T-helper 1 cell treated with Interleukin-12 subunit alpha and Interleukin-12 subunit beta and Interleukin-4 antibody, amounts not matched to agents 30 μg/mL and 1 μg/mL, for 36 hours (primary cell): ENCODE results near the gene CXCL1.

ENCODE experiments used
- H3K27ac Mint-ChIP-seq: one replicate; pipeline ENCODE4 v1.8.0; 2021; ENCODE audit warnings: mild to moderate bottlenecking, mixed read lengths
- H3K27me3 Mint-ChIP-seq: one replicate; pipeline ENCODE4 v1.8.0; 2021; ENCODE audit warnings: low read depth, mixed read lengths
- H3K36me3 Mint-ChIP-seq: one replicate; pipeline ENCODE4 v1.8.0; 2021; ENCODE audit warnings: low read depth, mixed read lengths
- H3K4me1 Mint-ChIP-seq: one replicate; pipeline ENCODE4 v1.8.0; 2021; ENCODE audit warnings: low read depth, mixed read lengths
- H3K4me3 Mint-ChIP-seq: one replicate; pipeline ENCODE4 v1.8.0; 2021; ENCODE audit warnings: mild to moderate bottlenecking, moderate library complexity, mixed read lengths
- H3K9me3 Mint-ChIP-seq: one replicate; pipeline ENCODE4 v1.8.0; 2021; ENCODE audit warnings: mixed read lengths

The CXCL1 gene

DNA sequence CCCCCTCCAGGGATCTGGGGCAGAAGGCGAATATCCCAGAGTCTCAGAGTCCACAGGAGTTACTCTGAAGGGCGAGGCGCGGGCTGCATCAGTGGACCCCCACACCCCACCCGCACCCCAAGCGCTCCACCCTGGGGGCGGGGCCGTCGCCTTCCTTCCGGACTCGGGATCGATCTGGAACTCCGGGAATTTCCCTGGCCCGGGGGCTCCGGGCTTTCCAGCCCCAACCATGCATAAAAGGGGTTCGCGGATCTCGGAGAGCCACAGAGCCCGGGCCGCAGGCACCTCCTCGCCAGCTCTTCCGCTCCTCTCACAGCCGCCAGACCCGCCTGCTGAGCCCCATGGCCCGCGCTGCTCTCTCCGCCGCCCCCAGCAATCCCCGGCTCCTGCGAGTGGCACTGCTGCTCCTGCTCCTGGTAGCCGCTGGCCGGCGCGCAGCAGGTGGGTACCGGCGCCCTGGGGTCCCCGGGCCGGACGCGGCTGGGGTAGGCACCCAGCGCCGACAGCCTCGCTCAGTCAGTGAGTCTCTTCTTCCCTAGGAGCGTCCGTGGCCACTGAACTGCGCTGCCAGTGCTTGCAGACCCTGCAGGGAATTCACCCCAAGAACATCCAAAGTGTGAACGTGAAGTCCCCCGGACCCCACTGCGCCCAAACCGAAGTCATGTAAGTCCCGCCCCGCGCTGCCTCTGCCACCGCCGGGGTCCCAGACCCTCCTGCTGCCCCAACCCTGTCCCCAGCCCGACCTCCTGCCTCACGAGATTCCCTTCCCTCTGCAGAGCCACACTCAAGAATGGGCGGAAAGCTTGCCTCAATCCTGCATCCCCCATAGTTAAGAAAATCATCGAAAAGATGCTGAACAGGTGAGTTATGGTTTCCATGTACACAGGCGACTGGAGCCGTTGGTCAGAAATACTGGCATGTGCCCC is at the start of gene CXCL1:
CXCL1 (plus strand) TSS at position 264 of the 926 bp plus-strand sequence; CDS start at position 342, 78 bp downstream.
- H3K36me3 Mint-ChIP-seq, result no peaks in the 10 kb centered on the region
- peak within 1 kb of the TSS; percentile 34 for H3K4me3 Mint-ChIP-seq
- no peaks in the 10 kb centered on the region for H3K9me3 Mint-ChIP-seq
- H3K27me3 Mint-ChIP-seq, result peaks cover 32% of the 10 kb centered on the region
- no peak within 1 kb of the TSS for H3K27ac Mint-ChIP-seq
- H3K4me1 Mint-ChIP-seq, result no peaks in the 10 kb centered on the region

DNA sequence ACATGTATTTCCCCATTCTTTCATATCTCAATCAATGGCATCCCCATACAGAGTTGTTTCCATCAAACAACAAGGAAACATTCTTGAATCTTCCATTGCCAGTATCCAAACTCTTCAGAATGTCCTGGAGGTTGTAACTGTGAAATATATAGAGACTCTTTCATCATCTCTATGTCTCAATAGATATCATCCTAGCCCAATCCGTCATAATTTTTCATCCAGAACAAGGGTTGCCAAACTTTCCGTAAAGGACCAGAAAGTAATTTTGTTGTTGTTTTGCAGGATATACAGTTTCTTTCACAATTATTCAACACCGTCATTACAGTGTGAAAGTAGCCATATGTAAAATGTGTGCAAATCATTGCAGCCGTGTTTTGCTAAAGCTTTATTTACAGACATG is 47.9 kb upstream of the CXCL1 start:
- H3K4me1 Mint-ChIP-seq, result peaks cover 3% of the 10 kb centered on the region
- H3K27me3 Mint-ChIP-seq, result peaks cover 3% of the 10 kb centered on the region
- no peak overlapping the region for H3K27ac Mint-ChIP-seq
- H3K36me3 Mint-ChIP-seq, result no peaks in the 10 kb centered on the region
- H3K4me3 Mint-ChIP-seq, result no peak overlapping the region
- H3K9me3 Mint-ChIP-seq, result peaks cover 4% of the 10 kb centered on the region

GRCh38 chr4:73822389-73822788 is 46.8 kb upstream of the CXCL1 start:
- Mint-ChIP-seq H3K36me3 (no peaks in the 10 kb centered on the region), H3K27ac (no peak overlapping the region), H3K4me1 (no peaks in the 10 kb centered on the region), H3K4me3 (no peak overlapping the region), H3K9me3 (peaks cover 9% of the 10 kb centered on the region), H3K27me3 (peaks cover 6% of the 10 kb centered on the region)

DNA sequence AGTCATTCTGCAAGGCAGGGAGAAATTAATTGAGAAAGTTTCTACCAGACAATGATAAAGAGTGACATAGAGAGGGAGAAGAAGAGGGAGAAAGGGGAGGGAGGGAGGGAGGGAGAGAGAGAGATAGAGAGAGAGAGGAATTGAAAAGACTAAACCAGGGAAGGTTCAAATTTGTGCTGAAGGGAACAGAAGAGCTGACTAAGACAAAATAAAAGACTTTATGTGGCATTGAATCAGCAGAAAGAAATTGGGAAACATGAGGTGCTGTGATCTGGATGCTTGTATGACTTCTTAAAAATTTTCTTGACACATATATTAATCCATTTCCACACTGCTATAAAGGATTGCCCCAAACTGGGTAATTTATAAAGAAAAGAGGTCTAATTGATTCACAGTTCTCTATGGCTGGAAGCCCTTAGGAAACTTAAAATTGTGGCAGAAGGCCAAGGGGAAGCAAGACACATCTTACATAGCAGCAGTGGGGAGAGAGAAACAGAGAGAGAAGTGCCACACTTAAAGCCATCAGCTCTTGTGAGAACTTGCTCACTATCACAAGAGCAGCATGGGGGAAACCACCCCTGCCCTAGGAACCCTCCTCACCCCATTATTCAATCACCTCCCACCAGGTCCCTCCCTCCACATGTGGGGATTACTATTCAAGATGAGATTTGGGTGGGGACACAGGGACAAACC is 46.2 kb upstream of the CXCL1 start:
- Mint-ChIP-seq H3K27ac (no peak overlapping the region), H3K36me3 (no peaks in the 10 kb centered on the region), H3K9me3 (peaks cover 5% of the 10 kb centered on the region), H3K4me3 (no peak overlapping the region), H3K4me1 (no peaks in the 10 kb centered on the region), H3K27me3 (peaks cover 4% of the 10 kb centered on the region)

- Mint-ChIP-seq H3K36me3 (no peaks in the 10 kb centered on the region), H3K4me3 (no peak overlapping the region), H3K9me3 (peaks cover 5% of the 10 kb centered on the region), H3K27ac (no peak overlapping the region), H3K4me1 (no peaks in the 10 kb centered on the region), H3K27me3 (peaks cover 3% of the 10 kb centered on the region)
These were observed 45.4 kb upstream of the CXCL1 start for GRCh38 chr4:73823760-73824159.

GRCh38 chr4:73828956-73829355 is 40.2 kb upstream of the CXCL1 start:
- H3K9me3 Mint-ChIP-seq, result peaks cover 5% of the 10 kb centered on the region
- no peak overlapping the region for H3K27ac Mint-ChIP-seq

GRCh38 chr4:73831569-73831968 is 37.6 kb upstream of the CXCL1 start:
- Mint-ChIP-seq H3K27ac (no peak overlapping the region), H3K36me3 (no peaks in the 10 kb centered on the region)

More at GRCh38 chr4:73828956-73829355, 40.2 kb upstream of the CXCL1 start:
- Mint-ChIP-seq H3K4me1 (no peaks in the 10 kb centered on the region), H3K4me3 (no peak overlapping the region), H3K36me3 (no peaks in the 10 kb centered on the region), H3K27me3 (peaks cover 3% of the 10 kb centered on the region)

GRCh38 chr4:73832651-73833237 is 36.4 kb upstream of the CXCL1 start:
- H3K27me3 Mint-ChIP-seq, result peaks cover 15% of the 10 kb centered on the region
- H3K36me3 Mint-ChIP-seq, result no peaks in the 10 kb centered on the region
- H3K9me3 Mint-ChIP-seq, result no peaks in the 10 kb centered on the region
- no peak overlapping the region for H3K4me3 Mint-ChIP-seq
- no peak overlapping the region for H3K27ac Mint-ChIP-seq
- no peaks in the 10 kb centered on the region for H3K4me1 Mint-ChIP-seq

More at GRCh38 chr4:73831569-73831968, 37.6 kb upstream of the CXCL1 start:
- H3K4me1 Mint-ChIP-seq, result no peaks in the 10 kb centered on the region
- peaks cover 9% of the 10 kb centered on the region for H3K27me3 Mint-ChIP-seq
- H3K4me3 Mint-ChIP-seq, result no peak overlapping the region
- peaks cover 5% of the 10 kb centered on the region for H3K9me3 Mint-ChIP-seq

GRCh38 chr4:73836373-73837279 is 32.6 kb upstream of the CXCL1 start, which contains the start of gene CXCL6:
CXCL6 (plus strand) TSS chr4:73836678; CDS start chr4:73836751, 73 bp downstream.
- Mint-ChIP-seq H3K36me3 (no peaks in the 10 kb centered on the region), H3K4me1 (no peaks in the 10 kb centered on the region), H3K27me3 (peaks cover 29% of the 10 kb centered on the region), H3K9me3 (no peaks in the 10 kb centered on the region), H3K27ac (no peak within 1 kb of the TSS), H3K4me3 (no peak within 1 kb of the TSS)

GRCh38 chr4:73839071-73839470 is 30.1 kb upstream of the CXCL1 start:
- Mint-ChIP-seq H3K27me3 (peaks cover 29% of the 10 kb centered on the region), H3K27ac (no peak overlapping the region), H3K9me3 (no peaks in the 10 kb centered on the region), H3K4me3 (no peak overlapping the region), H3K4me1 (no peaks in the 10 kb centered on the region), H3K36me3 (no peaks in the 10 kb centered on the region)

DNA sequence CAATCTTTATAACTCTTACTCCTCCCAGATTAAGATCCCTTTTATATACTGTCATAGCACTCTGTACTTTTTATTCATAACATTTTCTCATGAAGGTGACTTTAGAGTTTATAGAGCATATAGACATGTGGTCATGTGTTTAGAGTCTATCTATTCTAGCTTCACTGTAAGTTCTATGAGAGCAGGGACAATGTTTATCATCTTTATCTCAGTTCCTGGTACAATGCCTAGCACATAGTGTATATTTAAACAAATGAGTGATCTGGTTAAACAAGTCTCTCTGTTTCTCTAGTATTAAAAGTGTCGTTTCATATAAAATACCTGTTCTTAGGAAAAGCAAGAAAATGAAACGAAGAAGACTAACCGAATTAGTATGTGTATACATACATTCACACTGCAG is 29.5 kb upstream of the CXCL1 start:
- no peaks in the 10 kb centered on the region for H3K9me3 Mint-ChIP-seq
- H3K27me3 Mint-ChIP-seq, result peaks cover 34% of the 10 kb centered on the region
- no peaks in the 10 kb centered on the region for H3K36me3 Mint-ChIP-seq
- no peak overlapping the region for H3K27ac Mint-ChIP-seq
- H3K4me1 Mint-ChIP-seq, result no peaks in the 10 kb centered on the region
- no peak overlapping the region for H3K4me3 Mint-ChIP-seq

DNA sequence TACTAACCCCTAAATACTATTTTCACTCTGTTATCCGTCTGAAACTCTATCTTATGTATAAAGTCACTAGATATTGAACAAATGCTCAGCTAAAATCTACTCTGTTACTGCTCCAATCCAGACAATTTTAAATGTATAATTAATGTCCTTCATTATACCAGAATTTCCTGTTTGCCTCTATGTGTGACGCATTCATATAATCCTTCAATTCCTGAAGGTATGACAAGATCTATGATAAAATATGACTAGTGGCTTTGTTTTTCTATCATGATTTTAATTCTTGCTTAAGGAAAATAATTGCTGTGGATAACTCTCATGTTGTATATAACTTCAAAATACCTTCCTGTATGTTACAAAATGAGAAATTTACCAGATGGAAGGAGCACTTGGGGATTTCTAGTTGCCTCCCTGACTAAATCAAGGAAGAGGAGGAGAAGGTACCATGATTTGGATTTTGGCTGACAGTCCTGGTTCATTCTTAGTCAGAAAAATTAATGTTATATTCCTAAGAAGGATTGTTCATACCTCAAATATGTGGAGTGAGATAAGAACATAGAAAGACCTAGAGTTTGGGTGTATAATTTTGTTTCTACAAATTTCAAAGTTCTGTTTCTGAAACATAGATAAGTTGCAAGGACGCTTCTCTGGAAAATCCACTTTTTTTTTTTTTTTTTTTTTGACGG is 27.8 kb upstream of the CXCL1 start:
- Mint-ChIP-seq H3K36me3 (no peaks in the 10 kb centered on the region), H3K4me1 (no peaks in the 10 kb centered on the region), H3K9me3 (no peaks in the 10 kb centered on the region), H3K27me3 (peaks cover 31% of the 10 kb centered on the region), H3K27ac (no peak overlapping the region), H3K4me3 (no peak overlapping the region)

- Mint-ChIP-seq H3K27ac (no peak overlapping the region), H3K4me1 (no peaks in the 10 kb centered on the region), H3K36me3 (no peaks in the 10 kb centered on the region), H3K9me3 (no peaks in the 10 kb centered on the region), H3K27me3 (peaks cover 19% of the 10 kb centered on the region), H3K4me3 (no peak overlapping the region)
These were observed 26.5 kb upstream of the CXCL1 start for GRCh38 chr4:73842696-73843095.
